Gastroesophageal sphincter (tissue), 3 donors: ENCODE results near the gene DUSP16.

ENCODE experiments used
- CTCF ChIP-seq, 4 experiments: fragments of 200-600 bp in 2 of 4; fragments of 450-650 bp in 2 of 4; sonication (generic) in 1 of 4; IDR thresholded peaks; one replicate each; pipeline ENCODE4 v1.5.1; 2017 to 2019; ENCODE audit warnings: antibody characterized with exemption in 4 of 4, mild to moderate bottlenecking in 2 of 4, moderate library complexity in 2 of 4
- EP300 ChIP-seq: sonication (generic); formaldehyde crosslinking; IDR thresholded peaks from one replicate; pipeline ENCODE4 v1.6.1; 2017; ENCODE audit warnings: antibody characterized with exemption, mild to moderate bottlenecking
- POLR2A ChIP-seq, 2 donors: fragments of 450-650 bp; IDR thresholded peaks; one replicate each; pipeline ENCODE4 v1.6.1; 2017; ENCODE audit warnings: antibody characterized with exemption in 2 of 2, mild to moderate bottlenecking in 2 of 2, moderate library complexity in 1 of 2
- POLR2AphosphoS5 ChIP-seq: sonication (generic); formaldehyde crosslinking; IDR thresholded peaks from one replicate; pipeline ENCODE4 v1.6.1; 2017; ENCODE audit warnings: antibody characterized with exemption

GRCh38 chr12:12486661-12487240, 75.9 kb downstream of the DUSP16 start:
- TF ChIP-seq EP300 = no peak
- no peak for TF ChIP-seq POLR2AphosphoS5
- TF ChIP-seq CTCF (IDR thresholded peaks at IDR 0.05) = no peak
- no peak for TF ChIP-seq POLR2A (IDR thresholded peaks at IDR 0.05)
